Uterus (tissue), 2 donors: ENCODE data around the gene C14orf180.

Experiments used
- CTCF ChIP-seq, 4 experiments: fragments of 200-600 bp in 2 of 4; fragments of 450-650 bp in 2 of 4; sonication (generic) in 2 of 4; IDR thresholded peaks; one replicate each; pipeline ENCODE4 v1.5.1; 2016 to 2019; ENCODE audit warnings: antibody characterized with exemption in 4 of 4, mild to moderate bottlenecking in 2 of 4, moderate library complexity in 1 of 4
- POLR2A ChIP-seq, 2 donors: fragments of 450-650 bp; IDR thresholded peaks; one replicate each; pipeline ENCODE4 v1.6.1; 2016; ENCODE audit warnings: antibody characterized with exemption in 2 of 2, mild to moderate bottlenecking in 1 of 2, moderate library complexity in 1 of 2

GRCh38 chr14:104602315-104602932 lies 22.9 kb downstream of the C14orf180 start:
- TF ChIP-seq CTCF (IDR thresholded peaks at IDR 0.05) (no peak), POLR2A (IDR thresholded peaks at IDR 0.05) (no peak)
